Endometrium (tissue), 2 donors: ENCODE results near the gene HOXD9.

ENCODE experiments used
- FAIRE-seq: peaks from 2 replicates; lab custom pipeline; 2012; peaks lifted over from hg19 to GRCh38; lab: Jason Lieb, UNC
- donor health status: control.
- donor health status: control.

HOXD9 gene

DNA sequence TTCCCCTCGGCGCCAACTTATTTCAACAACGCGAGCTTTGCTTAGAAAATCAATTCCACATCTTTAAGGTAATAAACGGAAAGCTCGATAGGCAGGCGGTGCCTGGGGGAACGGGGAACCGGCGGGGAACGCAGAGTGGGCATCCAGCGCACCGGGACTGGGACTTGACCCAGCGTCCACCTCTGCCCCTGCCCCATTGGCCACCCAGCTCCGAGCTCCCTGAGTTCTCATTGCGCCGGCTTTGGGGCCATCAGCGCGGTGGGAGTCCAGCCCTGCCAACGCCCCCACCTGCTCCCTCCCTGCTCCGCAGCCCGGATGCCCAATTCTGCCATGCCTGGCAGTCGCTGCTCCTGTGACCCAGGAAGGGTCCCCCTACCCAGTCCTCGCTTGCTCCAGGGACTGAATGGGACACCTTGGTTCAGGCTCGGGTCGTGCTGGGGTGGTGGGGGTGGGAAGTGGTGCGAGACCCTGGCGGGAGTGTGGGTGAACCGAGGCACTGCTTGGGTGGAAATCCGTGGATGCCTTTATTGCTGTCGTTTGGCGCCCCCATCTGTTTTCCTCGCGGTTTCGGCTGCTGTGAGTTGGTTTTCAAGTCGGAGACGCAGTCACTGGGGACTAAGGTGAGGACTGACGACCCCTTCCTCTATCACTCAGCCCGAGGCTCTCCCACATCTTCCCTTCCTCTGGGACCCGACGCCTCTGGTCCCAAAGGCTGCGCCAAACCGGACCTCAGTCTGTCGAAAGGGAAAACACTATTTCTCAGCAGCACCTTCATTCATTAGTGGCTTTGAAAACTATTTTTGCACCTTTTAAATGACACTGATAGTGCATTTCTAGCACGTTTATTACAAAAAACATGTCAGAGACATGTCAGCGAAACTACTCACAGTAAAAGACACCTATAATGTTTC is 36.4 kb upstream of the HOXD9 start:
- no peak for FAIRE-seq

- FAIRE-seq, result no peak
Observed at GRCh38 chr2:176087330-176088047, 35.0 kb upstream of the HOXD9 start.

DNA sequence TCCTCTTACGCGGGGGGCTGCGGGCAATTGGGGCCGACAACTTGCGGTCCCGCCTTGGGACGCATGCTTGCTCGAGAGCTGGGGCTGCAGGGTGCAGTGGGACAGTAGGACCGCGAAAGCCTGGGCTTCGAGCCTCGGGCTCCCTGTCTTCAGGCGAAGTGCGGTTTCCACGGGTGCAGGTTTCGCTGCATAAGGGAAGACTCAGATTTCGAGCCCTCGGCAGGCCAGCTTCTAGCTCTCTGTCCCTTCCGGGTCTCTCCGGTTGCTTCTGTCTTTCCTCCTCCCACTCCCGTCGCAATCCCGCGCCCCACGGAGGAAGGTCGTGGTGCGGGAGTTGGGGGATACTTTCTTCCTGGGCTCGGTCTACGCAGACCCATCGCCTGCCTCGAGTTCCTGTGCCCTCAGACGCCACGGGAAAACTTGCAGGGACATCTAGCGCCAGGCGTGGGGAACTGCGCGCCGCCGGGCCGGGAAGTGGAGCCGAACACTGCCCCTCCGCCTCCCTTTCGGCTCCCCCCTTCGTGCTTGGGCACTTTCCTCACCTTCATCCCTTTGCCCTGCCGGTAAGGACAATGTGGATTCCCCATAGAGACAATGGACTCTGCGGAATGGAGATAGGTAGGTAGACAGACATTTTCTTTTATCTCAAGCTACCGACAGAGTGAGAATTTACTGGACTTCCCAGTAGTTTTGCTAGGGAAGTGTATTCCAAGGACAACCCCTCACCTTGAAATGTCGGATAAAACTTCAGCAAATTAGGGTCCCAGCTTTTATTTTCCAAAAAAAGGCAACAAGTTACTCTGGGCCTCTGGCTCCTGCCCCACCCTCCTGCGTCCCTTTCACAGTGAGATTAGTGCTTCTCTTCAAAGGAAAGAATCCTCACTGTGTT is 34.2 kb upstream of the HOXD9 start:
- FAIRE-seq, result no peak

- FAIRE-seq, result no peak
Observed at GRCh38 chr2:176088937-176089842, 33.3 kb upstream of the HOXD9 start.

DNA sequence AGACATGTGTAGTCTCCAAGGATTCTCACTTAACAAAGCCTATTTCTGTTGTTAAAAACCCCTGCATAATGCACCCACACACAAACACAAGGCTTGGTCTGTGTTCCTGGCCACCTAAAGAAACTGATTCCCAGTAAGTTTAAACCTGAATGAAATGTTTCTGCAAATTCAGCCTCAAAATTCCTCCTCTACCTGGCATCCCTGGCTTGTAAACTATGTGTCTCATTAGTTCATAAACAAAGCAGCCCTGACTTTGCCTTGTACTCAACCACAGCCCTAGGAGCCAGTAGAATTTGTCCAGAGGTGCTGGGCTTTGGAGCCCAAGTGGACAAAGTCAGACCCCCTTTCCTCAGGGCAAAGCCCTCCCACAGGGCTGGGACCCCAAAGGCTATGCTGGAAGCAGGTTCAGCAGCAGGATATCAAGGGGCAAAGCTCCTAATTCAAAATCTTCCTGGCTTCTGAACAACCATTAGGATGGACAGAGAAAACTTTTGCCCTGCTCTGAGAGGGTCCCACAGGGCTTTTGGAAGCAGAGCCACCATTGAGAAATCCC is 32.6 kb upstream of the HOXD9 start:
- FAIRE-seq, result no peak

GRCh38 chr2:176090862-176091261 is 31.7 kb upstream of the HOXD9 start:
- no peak for FAIRE-seq

DNA sequence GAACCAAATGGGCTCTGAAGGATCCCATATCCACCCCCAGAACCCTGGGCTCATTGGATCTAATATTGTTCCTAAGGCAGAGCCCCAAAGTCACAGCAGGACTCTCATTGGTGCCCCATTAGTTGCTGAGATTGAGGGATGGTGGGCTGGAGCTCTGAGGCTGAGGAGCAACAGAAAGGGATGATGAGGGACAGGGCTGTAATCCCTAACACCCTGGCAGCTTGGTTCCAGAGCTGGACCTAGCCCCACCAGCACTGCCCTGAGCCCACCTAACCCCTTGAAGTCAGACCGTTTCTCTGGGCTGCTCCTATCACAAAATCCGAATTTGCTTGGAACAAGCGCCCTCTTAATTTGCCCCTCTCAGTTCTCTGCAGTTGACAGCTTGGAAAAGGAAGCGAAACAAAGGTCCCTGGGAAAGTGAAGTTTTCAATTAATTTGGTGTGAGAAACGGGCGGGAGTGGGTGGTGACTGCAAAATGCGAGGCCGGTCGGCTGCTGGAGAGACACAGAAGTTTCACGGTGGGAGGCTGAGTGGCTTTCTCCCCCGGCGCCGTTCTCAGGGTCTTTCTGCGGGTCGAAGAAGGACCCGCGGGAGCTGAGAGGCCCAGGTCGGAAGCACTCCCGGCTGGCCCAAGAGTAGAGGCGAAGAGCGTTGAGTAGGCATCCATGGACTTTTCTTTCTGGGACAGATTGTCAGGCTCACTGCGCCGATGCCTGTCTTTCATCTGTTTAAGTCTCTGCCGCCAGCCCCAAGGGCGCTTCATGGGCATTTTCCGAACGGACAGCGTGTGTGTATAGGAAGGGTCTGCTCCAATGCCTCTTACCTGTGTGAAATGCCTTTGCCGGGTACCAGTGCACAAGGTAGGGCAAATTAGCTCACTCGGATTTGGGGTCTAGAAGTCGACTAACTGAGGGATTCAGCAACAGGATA is 30.9 kb upstream of the HOXD9 start:
- FAIRE-seq, result no peak

DNA sequence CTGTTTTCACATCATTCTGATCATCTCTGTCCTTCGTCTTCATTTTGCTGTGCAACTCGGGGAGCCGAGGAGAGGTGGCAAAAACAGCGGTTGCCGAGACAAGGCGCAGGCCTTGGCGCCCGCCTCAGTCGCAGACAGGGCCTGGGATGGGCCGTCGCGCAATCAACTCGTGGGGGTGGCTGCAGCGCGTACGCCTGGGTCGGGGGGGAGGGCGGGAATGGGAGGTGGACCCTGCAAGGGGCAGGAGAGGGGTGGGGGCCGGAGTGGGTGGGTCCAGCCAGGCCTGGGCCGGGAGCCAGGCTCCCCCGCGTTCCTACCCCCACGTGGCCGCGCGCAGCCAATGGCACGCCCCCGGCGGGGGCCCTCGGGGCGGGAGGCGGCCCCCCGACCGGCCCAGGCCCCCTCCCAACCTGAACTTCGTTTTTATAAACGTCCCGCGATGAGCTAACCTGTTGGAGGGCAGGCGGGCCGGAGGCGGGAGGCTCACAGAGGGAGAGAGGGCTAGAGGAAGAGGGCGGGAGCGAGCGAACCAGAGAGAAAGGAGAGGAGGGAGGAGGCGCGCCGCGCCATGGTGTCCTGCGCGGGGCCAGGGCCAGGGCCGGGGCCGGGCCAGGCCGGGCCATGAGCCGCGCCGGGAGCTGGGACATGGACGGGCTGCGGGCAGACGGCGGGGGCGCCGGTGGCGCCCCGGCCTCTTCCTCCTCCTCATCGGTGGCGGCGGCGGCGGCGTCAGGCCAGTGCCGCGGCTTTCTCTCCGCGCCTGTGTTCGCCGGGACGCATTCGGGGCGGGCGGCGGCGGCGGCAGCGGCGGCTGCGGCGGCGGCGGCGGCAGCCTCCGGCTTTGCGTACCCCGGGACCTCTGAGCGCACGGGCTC is 30.0 kb upstream of the HOXD9 start, which contains the start of gene HOXD13:
Gene HOXD13 (plus strand): TSS at position 452 of the 875 bp plus-strand sequence. CDS start 170 bp downstream, at position 622.
- no peak for FAIRE-seq

GRCh38 chr2:176093145-176093897 is 29.2 kb upstream of the HOXD9 start:
- no peak for FAIRE-seq

- FAIRE-seq, result no peak
Observed at GRCh38 chr2:176093898-176094249, 28.6 kb upstream of the HOXD9 start.

DNA sequence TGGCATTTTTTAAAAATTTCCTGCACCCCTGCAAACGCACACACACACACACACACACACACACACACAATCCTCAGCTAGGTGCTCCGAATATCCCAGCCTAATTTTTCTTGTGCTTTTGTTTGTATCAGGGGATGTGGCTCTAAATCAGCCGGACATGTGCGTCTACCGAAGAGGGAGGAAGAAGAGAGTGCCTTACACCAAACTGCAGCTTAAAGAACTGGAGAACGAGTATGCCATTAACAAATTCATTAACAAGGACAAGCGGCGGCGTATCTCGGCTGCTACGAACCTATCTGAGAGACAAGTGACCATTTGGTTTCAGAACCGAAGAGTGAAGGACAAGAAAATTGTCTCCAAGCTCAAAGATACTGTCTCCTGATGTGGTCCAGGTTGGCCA is 28.2 kb upstream of the HOXD9 start:
- no peak for FAIRE-seq

DNA sequence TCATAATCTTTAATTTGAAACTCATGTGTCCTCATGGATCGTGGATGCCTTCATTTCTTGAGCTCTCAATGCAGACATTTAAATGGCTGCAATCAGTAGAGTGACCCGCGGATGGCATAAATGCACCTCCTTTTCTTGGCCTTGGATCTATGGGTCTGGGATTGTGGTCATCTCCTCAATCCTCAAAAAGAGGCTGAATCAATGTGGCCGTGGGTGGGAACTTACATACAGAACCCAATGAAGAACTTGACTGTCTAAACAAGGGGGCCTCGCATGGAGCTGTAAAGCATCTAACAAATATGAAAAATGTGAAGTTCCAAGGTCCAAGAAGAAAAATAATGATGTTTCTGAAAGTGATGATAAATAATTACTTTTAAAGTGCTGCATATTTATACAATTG is 27.1 kb upstream of the HOXD9 start:
- no peak for FAIRE-seq

- no peak for FAIRE-seq
Observed at GRCh38 chr2:176096243-176096985, 26.1 kb upstream of the HOXD9 start.

GRCh38 chr2:176096986-176097819 is 25.3 kb upstream of the HOXD9 start:
- no peak for FAIRE-seq

DNA sequence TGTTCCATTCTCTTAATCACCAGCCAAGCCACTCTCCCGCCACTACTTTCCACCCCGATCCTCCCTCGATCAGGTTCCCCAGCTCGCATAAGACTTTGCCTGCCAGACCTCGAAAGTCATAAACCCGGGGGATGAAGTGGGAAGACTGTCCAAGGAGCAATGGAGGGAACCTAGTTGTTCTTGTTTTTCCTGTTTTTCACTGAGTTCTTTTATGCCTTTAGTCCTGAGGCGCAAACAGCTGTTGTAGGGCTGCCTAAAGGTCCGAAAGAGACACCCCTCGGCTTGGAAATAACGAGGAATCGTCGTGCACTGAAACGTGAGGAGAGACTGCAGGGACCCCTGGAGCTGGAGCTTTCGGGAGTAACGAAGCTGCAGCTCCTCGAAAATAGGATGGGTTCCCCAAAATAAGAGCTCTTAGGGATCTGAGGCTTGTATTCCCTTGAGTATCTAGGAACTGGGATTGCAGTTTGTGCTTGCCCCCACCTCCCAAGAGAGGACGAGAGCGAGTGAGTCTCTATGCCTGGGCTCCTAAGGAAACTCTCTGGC is 24.6 kb upstream of the HOXD9 start:
- no peak for FAIRE-seq
